ENCODE measurements around the gene UACA. TPM values are rescaled to one million over a fixed set of nuclear protein-coding genes. Genes with fewer than 3 reads are reported as not detected.

The UACA gene
- total RNA-seq, 1 donor from 2014 or later = 264 TPM

GRCh38 chr15:70795311-70795665, 31.9 kb upstream of the UACA start:
- peaks cover 81% of the 10 kb centered on the region for H3K4me1 Mint-ChIP-seq (ENCODE audit: unreplicated experiment)
- no peak for DNase-seq (ENCODE audit: extremely low spot score, unreplicated experiment)
- peak overlapping the region; percentile 61 for H3K4me3 Mint-ChIP-seq (ENCODE audit: unreplicated experiment)
- no peaks in the 10 kb centered on the region for H3K36me3 Mint-ChIP-seq (ENCODE audit: unreplicated experiment)
- H3K9me3 Mint-ChIP-seq (ENCODE audit: unreplicated experiment) = no peaks in the 10 kb centered on the region
- peak overlapping the region; percentile 99 for H3K27ac Mint-ChIP-seq (ENCODE audit: unreplicated experiment)
- TF ChIP-seq CTCF (IDR thresholded peaks at IDR 0.05) = no peak
- H3K27me3 Mint-ChIP-seq (ENCODE audit: unreplicated experiment) = no peaks in the 10 kb centered on the region

GRCh38 chr15:70794596-70795310, 31.4 kb upstream of the UACA start:
- DNase-seq (ENCODE audit: extremely low spot score, unreplicated experiment) = peak; percentile 88
- peak overlapping the region; percentile 99 for H3K27ac Mint-ChIP-seq (ENCODE audit: unreplicated experiment)
- H3K9me3 Mint-ChIP-seq (ENCODE audit: unreplicated experiment) = no peaks in the 10 kb centered on the region
- peak overlapping the region; percentile 61 for H3K4me3 Mint-ChIP-seq (ENCODE audit: unreplicated experiment)
- H3K36me3 Mint-ChIP-seq (ENCODE audit: unreplicated experiment) = no peaks in the 10 kb centered on the region
- no peak for TF ChIP-seq CTCF (IDR thresholded peaks at IDR 0.05)
- H3K27me3 Mint-ChIP-seq (ENCODE audit: unreplicated experiment) = no peaks in the 10 kb centered on the region
- peaks cover 76% of the 10 kb centered on the region for H3K4me1 Mint-ChIP-seq (ENCODE audit: unreplicated experiment)

- H3K4me1 Mint-ChIP-seq (ENCODE audit: unreplicated experiment) = peaks cover 72% of the 10 kb centered on the region
- H3K27ac Mint-ChIP-seq (ENCODE audit: unreplicated experiment) = peak overlapping the region; percentile 99
- no peak for DNase-seq (ENCODE audit: extremely low spot score, unreplicated experiment)
- H3K4me3 Mint-ChIP-seq (ENCODE audit: unreplicated experiment) = no peak overlapping the region
- no peaks in the 10 kb centered on the region for H3K9me3 Mint-ChIP-seq (ENCODE audit: unreplicated experiment)
- H3K27me3 Mint-ChIP-seq (ENCODE audit: unreplicated experiment) = no peaks in the 10 kb centered on the region
- no peaks in the 10 kb centered on the region for H3K36me3 Mint-ChIP-seq (ENCODE audit: unreplicated experiment)
- no peak for TF ChIP-seq CTCF (IDR thresholded peaks at IDR 0.05)
Measured at GRCh38 chr15:70793694-70794093, 30.3 kb upstream of the UACA start.

- H3K27me3 Mint-ChIP-seq (ENCODE audit: unreplicated experiment) = no peaks in the 10 kb centered on the region
- H3K4me3 Mint-ChIP-seq (ENCODE audit: unreplicated experiment) = no peak overlapping the region
- H3K27ac Mint-ChIP-seq (ENCODE audit: unreplicated experiment) = peak overlapping the region; percentile 56
- no peak for DNase-seq (ENCODE audit: extremely low spot score, unreplicated experiment)
- TF ChIP-seq CTCF (IDR thresholded peaks at IDR 0.05) = no peak
- H3K4me1 Mint-ChIP-seq (ENCODE audit: unreplicated experiment) = peaks cover 67% of the 10 kb centered on the region
- no peaks in the 10 kb centered on the region for H3K36me3 Mint-ChIP-seq (ENCODE audit: unreplicated experiment)
- H3K9me3 Mint-ChIP-seq (ENCODE audit: unreplicated experiment) = no peaks in the 10 kb centered on the region
Measured at GRCh38 chr15:70792171-70792573, 28.8 kb upstream of the UACA start.

GRCh38 chr15:70791259-70791658, 27.9 kb upstream of the UACA start:
- Mint-ChIP-seq H3K27me3 (ENCODE audit: unreplicated experiment) (no peaks in the 10 kb centered on the region), H3K9me3 (ENCODE audit: unreplicated experiment) (no peaks in the 10 kb centered on the region), H3K27ac (ENCODE audit: unreplicated experiment) (no peak overlapping the region), H3K4me1 (ENCODE audit: unreplicated experiment) (peaks cover 59% of the 10 kb centered on the region), H3K36me3 (ENCODE audit: unreplicated experiment) (no peaks in the 10 kb centered on the region), H3K4me3 (ENCODE audit: unreplicated experiment) (no peak overlapping the region)
- no peak for TF ChIP-seq CTCF (IDR thresholded peaks at IDR 0.05)
- DNase-seq (ENCODE audit: extremely low spot score, unreplicated experiment) = no peak

Measured in osteocyte (in vitro differentiated cells).